Neutrophil (primary cell): ENCODE data around the gene RAPGEF2.

Experiments used
- H3K27ac ChIP-seq: fragments of 200-600 bp; sonication (generic); 2 replicates; pipeline ENCODE4 v1.5.1; 2016; ENCODE audit warnings: mild to moderate bottlenecking, moderate library complexity
- H3K27me3 ChIP-seq: fragments of 200-600 bp; sonication (generic); 2 replicates; pipeline ENCODE4 v1.6.0; 2016; ENCODE audit warnings: mild to moderate bottlenecking
- H3K36me3 ChIP-seq: fragments of 200-600 bp; sonication (generic); 2 replicates; pipeline ENCODE4 v1.5.1; 2017
- H3K4me1 ChIP-seq, 2 experiments: fragments of 200-600 bp in 1 of 2; sonication (generic) in 1 of 2; 1 replicate in 1 of 2; 2 replicates in 1 of 2; pipeline versions ENCODE4 v1.5.1 to v1.6.1; 2013 to 2016; ENCODE audit warnings: low read depth in 1 of 2, low read length in 1 of 2, mild to moderate bottlenecking in 1 of 2, moderate library complexity in 1 of 2; ENCODE audit not compliant: control insufficient read depth in 1 of 2, insufficient read depth in 1 of 2
- H3K4me3 ChIP-seq, 2 experiments: fragments of 200-600 bp in 1 of 2; sonication (generic) in 1 of 2; 1 replicate in 1 of 2; 2 replicates in 1 of 2; pipeline ENCODE4 v1.5.1; 2013 to 2016; ENCODE audit warnings: low read depth in 1 of 2, low read length in 1 of 2, mild to moderate bottlenecking in 1 of 2, moderate library complexity in 1 of 2
- H3K9me3 ChIP-seq: fragments of 200-600 bp; sonication (generic); 2 replicates; pipeline ENCODE4 v1.5.1; 2016
- TF ChIP-seq, protein P1 (sequence below): fragments of 200-600 bp; sonication (generic); IDR thresholded peaks from 2 replicates; pipeline ENCODE4 v1.5.1; 2016; ENCODE audit warnings: antibody characterized with exemption

RAPGEF2 gene

GRCh38 chr4:159232465-159233106 lies 129.7 kb downstream of the RAPGEF2 start:
- no peaks in the 10 kb centered on the region for H3K9me3 ChIP-seq
- TF ChIP-seq, protein P1, sequence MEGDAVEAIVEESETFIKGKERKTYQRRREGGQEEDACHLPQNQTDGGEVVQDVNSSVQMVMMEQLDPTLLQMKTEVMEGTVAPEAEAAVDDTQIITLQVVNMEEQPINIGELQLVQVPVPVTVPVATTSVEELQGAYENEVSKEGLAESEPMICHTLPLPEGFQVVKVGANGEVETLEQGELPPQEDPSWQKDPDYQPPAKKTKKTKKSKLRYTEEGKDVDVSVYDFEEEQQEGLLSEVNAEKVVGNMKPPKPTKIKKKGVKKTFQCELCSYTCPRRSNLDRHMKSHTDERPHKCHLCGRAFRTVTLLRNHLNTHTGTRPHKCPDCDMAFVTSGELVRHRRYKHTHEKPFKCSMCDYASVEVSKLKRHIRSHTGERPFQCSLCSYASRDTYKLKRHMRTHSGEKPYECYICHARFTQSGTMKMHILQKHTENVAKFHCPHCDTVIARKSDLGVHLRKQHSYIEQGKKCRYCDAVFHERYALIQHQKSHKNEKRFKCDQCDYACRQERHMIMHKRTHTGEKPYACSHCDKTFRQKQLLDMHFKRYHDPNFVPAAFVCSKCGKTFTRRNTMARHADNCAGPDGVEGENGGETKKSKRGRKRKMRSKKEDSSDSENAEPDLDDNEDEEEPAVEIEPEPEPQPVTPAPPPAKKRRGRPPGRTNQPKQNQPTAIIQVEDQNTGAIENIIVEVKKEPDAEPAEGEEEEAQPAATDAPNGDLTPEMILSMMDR, result no peak
- H3K27me3 ChIP-seq, result no peaks in the 10 kb centered on the region
- H3K4me3 ChIP-seq, result no peak overlapping the region
- no peaks in the 10 kb centered on the region for H3K36me3 ChIP-seq
- H3K4me1 ChIP-seq, result no peaks in the 10 kb centered on the region
- H3K27ac ChIP-seq, result no peak overlapping the region

DNA sequence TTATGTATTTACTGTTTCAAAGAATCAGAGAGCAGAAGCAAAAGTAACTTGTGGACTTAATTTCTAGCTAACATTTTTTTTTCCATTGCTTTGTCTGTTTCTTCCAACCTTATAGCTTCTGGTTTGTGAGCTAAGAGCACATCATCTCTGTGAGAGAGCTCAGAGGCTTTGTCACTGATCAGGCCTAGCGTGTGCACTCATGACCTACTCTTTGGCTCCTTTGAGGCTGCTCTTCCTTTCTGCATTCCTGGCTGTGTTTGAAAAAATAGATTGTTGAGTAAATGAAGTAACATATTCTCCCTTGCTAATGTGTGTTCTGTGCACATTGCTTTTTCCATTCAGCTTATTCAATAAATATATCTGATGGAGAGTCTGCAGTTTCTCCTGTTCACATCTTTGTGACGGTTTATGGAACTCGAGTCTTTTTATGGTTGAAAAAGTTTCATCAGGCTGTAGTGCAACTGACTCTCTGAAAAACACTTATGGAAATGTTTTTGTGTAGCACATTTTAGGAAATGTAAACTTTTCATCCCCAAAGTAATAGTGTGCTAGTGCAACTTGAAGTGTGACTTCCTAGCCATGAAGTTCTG lies 133.0 kb downstream of the RAPGEF2 start:
- Histone ChIP-seq H3K4me1 (peaks cover 2% of the 10 kb centered on the region in 2 experiments), H3K27me3 (no peaks in the 10 kb centered on the region), H3K36me3 (no peaks in the 10 kb centered on the region), H3K9me3 (no peaks in the 10 kb centered on the region), H3K27ac (no peak overlapping the region), H3K4me3 (no peak overlapping the region)
- TF ChIP-seq, protein P1, result no peak

GRCh38 chr4:159237975-159238374 lies 135.1 kb downstream of the RAPGEF2 start:
- no peak overlapping the region for H3K27ac ChIP-seq
- TF ChIP-seq, protein P1, result no peak
- no peaks in the 10 kb centered on the region for H3K36me3 ChIP-seq
- peaks cover 5 to 6% of the 10 kb centered on the region in 2 experiments for H3K4me1 ChIP-seq
- H3K4me3 ChIP-seq, result no peak overlapping the region
- H3K9me3 ChIP-seq, result no peaks in the 10 kb centered on the region
- H3K27me3 ChIP-seq, result no peaks in the 10 kb centered on the region

- no peaks in the 10 kb centered on the region for H3K27me3 ChIP-seq
- TF ChIP-seq, protein P1, result no peak
- no peak overlapping the region for H3K27ac ChIP-seq
- no peak overlapping the region for H3K4me3 ChIP-seq
- H3K36me3 ChIP-seq, result no peaks in the 10 kb centered on the region
- H3K9me3 ChIP-seq, result no peaks in the 10 kb centered on the region
- H3K4me1 ChIP-seq, result peaks cover 5 to 6% of the 10 kb centered on the region in 2 experiments
These were observed 135.8 kb downstream of the RAPGEF2 start for GRCh38 chr4:159238631-159239030.

GRCh38 chr4:159239629-159240028 lies 136.8 kb downstream of the RAPGEF2 start:
- Histone ChIP-seq H3K27me3 (no peaks in the 10 kb centered on the region), H3K4me1 (peaks cover 5 to 6% of the 10 kb centered on the region in 2 experiments), H3K4me3 (no peak overlapping the region), H3K36me3 (no peaks in the 10 kb centered on the region), H3K9me3 (no peaks in the 10 kb centered on the region), H3K27ac (peak overlapping the region; percentile 14)
- TF ChIP-seq, protein P1, result no peak
